Adipocyte (in vitro differentiated cells): Measurements from ENCODE around the gene VEGFA.

Source experiments
- DNase-seq: peaks from one replicate; pipeline ENCODE4 v3.0.0-alpha.2; 2015; ENCODE audit warnings: low read depth
- H3K27me3 ChIP-seq: replicated peaks from 2 replicates; pipeline ENCODE4 v1.7.0; 2013; ENCODE audit warnings: mild to moderate bottlenecking, low read length, moderate library complexity; ENCODE audit not compliant: control insufficient read depth, insufficient read depth
- H3K36me3 ChIP-seq: 2 replicates; pipeline ENCODE4 v1.7.0; 2013; ENCODE audit warnings: low read length, mild to moderate bottlenecking, moderate library complexity; ENCODE audit not compliant: control insufficient read depth, insufficient read depth, severe bottlenecking
- H3K4me1 ChIP-seq: 2 replicates; pipeline ENCODE4 v1.7.0; 2013; ENCODE audit warnings: mild to moderate bottlenecking, low read length, moderate library complexity; ENCODE audit not compliant: control insufficient read depth, insufficient read depth
- H3K4me3 ChIP-seq: 2 replicates; pipeline ENCODE4 v1.7.0; 2013; ENCODE audit warnings: mild to moderate bottlenecking, low read length, moderate library complexity
- H3K9ac ChIP-seq: 2 replicates; pipeline ENCODE4 v1.7.0; 2013; ENCODE audit warnings: mild to moderate bottlenecking, low read length, moderate library complexity
- H3K9me3 ChIP-seq: 2 replicates; pipeline ENCODE4 v1.7.0; 2013; ENCODE audit warnings: mild to moderate bottlenecking, low read length, moderate library complexity; ENCODE audit not compliant: control insufficient read depth

Gene VEGFA

DNA sequence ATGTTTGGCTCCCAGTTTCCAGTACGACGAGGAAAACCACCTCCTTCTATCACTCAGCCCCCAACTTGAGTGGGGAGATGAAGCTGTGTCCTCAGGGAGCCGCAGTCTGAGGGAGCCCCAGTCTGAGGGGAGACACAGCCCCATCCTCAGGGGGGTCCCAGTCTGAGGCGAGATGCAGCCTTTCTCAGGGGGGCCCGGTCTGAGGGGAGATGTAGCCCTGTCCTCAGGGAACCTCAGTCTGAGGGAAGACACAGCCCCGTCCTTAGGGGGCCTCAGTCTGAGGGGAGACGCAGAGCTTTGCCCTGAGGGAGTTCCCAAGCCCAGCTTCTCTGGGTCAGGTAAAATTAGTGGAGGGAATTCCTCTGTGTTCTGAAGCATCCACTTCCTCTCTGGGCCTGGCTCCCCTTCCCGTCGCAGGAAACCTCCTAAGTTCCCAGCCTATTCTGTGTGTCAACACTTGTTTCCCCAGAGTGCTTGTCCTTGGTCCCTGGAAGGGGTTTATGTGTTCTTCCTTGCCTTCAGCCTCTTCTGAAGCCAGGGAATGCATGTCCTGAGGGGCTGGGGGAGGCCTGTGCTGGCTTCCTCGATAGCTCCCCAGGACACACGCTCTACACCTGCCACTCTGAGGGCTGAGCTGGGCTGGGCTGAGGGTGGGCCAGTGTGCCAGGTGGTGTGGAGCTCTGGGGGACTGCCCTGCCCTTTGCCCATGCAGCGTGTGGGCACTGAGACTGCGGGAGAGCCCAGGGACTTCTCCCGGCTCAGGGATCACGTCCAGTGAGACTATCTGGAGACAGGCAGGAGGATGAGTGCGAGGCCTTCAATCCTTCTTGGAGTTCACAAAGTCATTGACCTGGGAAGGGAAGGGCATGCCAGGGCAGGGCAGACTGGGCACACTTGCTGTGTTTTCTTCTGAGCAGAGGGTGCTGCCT lies 55.4 kb downstream of the VEGFA start:
- no peak overlapping the region for H3K4me3 ChIP-seq
- no peaks in the 10 kb centered on the region for H3K9me3 ChIP-seq
- H3K9ac ChIP-seq = no peak overlapping the region
- peaks cover 14% of the 10 kb centered on the region for H3K27me3 ChIP-seq
- H3K4me1 ChIP-seq = peaks cover 9% of the 10 kb centered on the region
- H3K36me3 ChIP-seq = no peaks in the 10 kb centered on the region
- DNase-seq = no peak

DNA sequence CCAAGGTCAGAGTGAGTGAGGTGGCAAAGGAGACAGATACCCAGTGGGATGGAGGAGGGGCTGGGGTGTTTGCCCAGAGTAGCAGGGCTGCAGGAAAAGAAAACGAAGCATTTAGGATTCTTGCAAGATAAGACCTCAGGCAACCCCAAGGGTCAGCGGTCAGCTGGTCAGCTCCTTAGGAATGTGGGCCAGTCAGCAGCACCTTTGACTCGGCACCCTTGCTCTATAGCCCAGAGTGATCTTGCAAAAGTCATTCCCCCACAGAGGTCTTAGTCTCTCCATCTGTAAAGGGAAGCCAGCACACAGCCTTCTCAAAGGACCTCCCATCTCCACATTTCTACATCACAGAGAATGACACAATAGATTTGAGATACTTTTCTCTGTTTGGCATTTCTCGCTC lies 56.7 kb downstream of the VEGFA start:
- DNase-seq = no peak
- no peak overlapping the region for H3K4me3 ChIP-seq
- H3K4me1 ChIP-seq = peaks cover 9% of the 10 kb centered on the region
- peaks cover 20% of the 10 kb centered on the region for H3K27me3 ChIP-seq
- no peaks in the 10 kb centered on the region for H3K36me3 ChIP-seq
- no peak overlapping the region for H3K9ac ChIP-seq
- H3K9me3 ChIP-seq = no peaks in the 10 kb centered on the region

DNA sequence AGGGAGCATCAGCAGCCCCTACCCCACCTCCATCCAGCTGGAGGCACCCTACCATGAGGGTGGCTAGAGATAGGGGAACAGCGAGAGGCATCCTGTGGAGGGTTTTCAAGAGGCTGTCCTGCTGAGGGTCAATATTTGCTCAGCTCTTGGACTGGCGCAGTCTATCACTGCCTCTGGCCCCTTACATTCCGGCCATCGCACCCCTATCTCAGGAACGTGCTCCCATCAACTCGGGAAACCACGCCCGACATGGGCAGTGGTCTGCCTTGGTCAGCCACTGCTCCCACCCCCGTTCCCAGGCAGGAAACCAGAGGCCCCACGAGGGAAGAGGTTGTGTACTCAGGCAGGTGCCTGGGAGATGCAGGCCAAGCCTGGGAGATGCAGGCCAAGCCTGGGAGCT lies 57.9 kb downstream of the VEGFA start:
- no peak overlapping the region for H3K4me3 ChIP-seq
- H3K9me3 ChIP-seq = no peaks in the 10 kb centered on the region
- H3K36me3 ChIP-seq = no peaks in the 10 kb centered on the region
- DNase-seq = no peak
- no peak overlapping the region for H3K9ac ChIP-seq
- H3K4me1 ChIP-seq = peaks cover 9% of the 10 kb centered on the region
- peaks cover 14% of the 10 kb centered on the region for H3K27me3 ChIP-seq

GRCh38 chr6:43828711-43829110 lies 58.7 kb downstream of the VEGFA start:
- Histone ChIP-seq H3K4me3 (no peak overlapping the region), H3K4me1 (peaks cover 9% of the 10 kb centered on the region), H3K36me3 (no peaks in the 10 kb centered on the region), H3K27me3 (peaks cover 11% of the 10 kb centered on the region), H3K9me3 (no peaks in the 10 kb centered on the region), H3K9ac (no peak overlapping the region)
- no peak for DNase-seq

- Histone ChIP-seq H3K9ac (no peak overlapping the region), H3K4me3 (no peak overlapping the region), H3K4me1 (peaks cover 9% of the 10 kb centered on the region), H3K9me3 (no peaks in the 10 kb centered on the region), H3K27me3 (peaks cover 11% of the 10 kb centered on the region), H3K36me3 (no peaks in the 10 kb centered on the region)
- no peak for DNase-seq
Observed at GRCh38 chr6:43829470-43829869, 59.5 kb downstream of the VEGFA start.

GRCh38 chr6:43830775-43831174 lies 60.8 kb downstream of the VEGFA start:
- H3K9me3 ChIP-seq = no peaks in the 10 kb centered on the region
- H3K9ac ChIP-seq = no peak overlapping the region
- no peaks in the 10 kb centered on the region for H3K36me3 ChIP-seq
- no peak overlapping the region for H3K4me3 ChIP-seq
- peaks cover 9% of the 10 kb centered on the region for H3K27me3 ChIP-seq
- DNase-seq = no peak
- peaks cover 9% of the 10 kb centered on the region for H3K4me1 ChIP-seq

- Histone ChIP-seq H3K9ac (no peak overlapping the region), H3K27me3 (peaks cover 7% of the 10 kb centered on the region), H3K4me1 (peaks cover 9% of the 10 kb centered on the region)
Observed at GRCh38 chr6:43831191-43831590, 61.2 kb downstream of the VEGFA start.

GRCh38 chr6:43833223-43833995 lies 63.4 kb downstream of the VEGFA start:
- H3K9me3 ChIP-seq = no peaks in the 10 kb centered on the region

More at GRCh38 chr6:43831191-43831590, 61.2 kb downstream of the VEGFA start:
- no peaks in the 10 kb centered on the region for H3K36me3 ChIP-seq
- no peak overlapping the region for H3K4me3 ChIP-seq
- H3K9me3 ChIP-seq = no peaks in the 10 kb centered on the region
- DNase-seq = no peak

DNA sequence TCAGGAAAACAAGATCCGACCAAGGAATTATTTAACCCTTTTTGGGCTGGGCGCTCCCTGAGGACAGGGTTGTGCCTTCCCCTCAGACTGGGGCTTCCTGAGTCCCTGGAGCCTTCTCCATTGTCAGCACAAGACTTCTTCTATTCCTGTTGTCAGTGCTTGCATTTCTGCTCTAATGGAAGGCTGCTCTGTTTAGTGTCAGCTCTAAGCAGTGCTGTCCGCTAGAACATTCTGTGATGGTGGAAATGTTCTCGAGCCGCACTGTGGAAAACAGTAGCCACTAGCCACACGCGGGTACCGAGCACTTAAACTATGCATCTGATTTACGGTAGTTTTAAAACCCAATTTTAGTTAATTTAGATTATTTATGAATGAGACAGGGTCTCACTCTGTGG lies 64.0 kb downstream of the VEGFA start:
- H3K4me1 ChIP-seq = peaks cover 13% of the 10 kb centered on the region
- H3K9ac ChIP-seq = no peak overlapping the region
- H3K36me3 ChIP-seq = no peaks in the 10 kb centered on the region
- peaks cover 7% of the 10 kb centered on the region for H3K27me3 ChIP-seq
- DNase-seq = no peak
- no peaks in the 10 kb centered on the region for H3K9me3 ChIP-seq
- H3K4me3 ChIP-seq = no peak overlapping the region

More at GRCh38 chr6:43833223-43833995, 63.4 kb downstream of the VEGFA start:
- DNase-seq = no peak
- Histone ChIP-seq H3K27me3 (peaks cover 7% of the 10 kb centered on the region), H3K9ac (no peak overlapping the region), H3K4me1 (peaks cover 7% of the 10 kb centered on the region), H3K36me3 (no peaks in the 10 kb centered on the region), H3K4me3 (no peak overlapping the region)

DNA sequence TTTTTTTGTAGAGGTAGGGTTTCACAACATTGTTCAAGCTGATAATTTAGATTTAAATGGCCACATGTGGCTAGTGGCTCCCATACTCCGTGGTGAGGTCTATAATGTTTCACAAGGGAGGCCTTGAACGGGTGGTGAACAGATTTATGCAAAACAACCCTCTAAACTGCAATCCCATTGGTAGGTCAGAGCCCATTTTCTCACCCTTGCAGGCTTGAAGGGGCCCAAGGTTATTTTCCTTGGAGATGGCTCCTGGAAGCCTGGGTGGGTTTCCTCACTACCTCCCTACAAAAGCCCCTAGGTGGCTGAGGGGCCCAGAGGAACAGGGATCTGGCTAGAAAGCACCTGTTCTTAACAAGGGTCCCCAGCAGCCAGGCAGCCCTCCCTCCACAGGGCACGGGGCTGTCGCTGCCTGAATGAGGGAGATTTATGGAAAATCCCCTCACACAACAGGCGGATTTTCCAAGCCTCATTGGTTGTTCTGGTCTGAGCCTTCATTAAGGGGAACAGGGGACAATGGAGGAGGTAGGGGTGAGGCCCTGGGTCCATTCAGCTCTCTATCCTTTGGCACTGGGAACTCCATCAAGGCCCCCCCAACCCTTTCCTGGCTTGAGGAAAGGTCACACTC lies 64.6 kb downstream of the VEGFA start:
- Histone ChIP-seq H3K9me3 (no peaks in the 10 kb centered on the region), H3K9ac (no peak overlapping the region), H3K4me1 (peaks cover 13% of the 10 kb centered on the region), H3K4me3 (no peak overlapping the region), H3K27me3 (peaks cover 7% of the 10 kb centered on the region), H3K36me3 (no peaks in the 10 kb centered on the region)
- no peak for DNase-seq

DNA sequence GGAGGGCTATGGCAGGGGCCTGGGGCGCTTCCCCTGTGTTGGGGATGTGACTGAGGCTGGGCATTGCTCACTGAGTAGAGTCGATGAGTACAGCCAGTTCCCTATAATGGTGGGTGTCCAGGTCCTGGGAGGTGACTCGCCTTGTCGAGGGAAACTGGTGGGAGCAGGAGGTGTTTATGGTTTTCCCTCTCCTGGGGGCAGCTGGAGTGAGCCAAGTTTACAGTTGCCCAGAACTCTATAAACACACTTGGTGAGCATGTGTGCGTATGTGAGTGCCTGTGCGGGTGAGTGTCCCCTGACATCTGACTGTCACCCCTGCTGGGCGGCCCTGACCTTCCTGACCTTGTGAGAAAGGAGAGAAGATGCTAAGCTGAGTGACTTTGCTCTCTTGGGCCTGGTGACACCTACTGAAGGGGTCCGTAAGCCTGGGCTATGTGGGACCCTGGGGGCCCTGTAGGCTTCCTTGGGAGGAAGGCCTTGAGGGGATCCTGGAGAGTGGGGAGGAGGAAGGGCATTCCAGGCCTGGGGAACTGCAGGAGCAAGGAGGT lies 65.9 kb downstream of the VEGFA start:
- Histone ChIP-seq H3K27me3 (peaks cover 7% of the 10 kb centered on the region), H3K36me3 (no peaks in the 10 kb centered on the region), H3K4me1 (peaks cover 13% of the 10 kb centered on the region), H3K9ac (no peak overlapping the region), H3K4me3 (no peak overlapping the region), H3K9me3 (no peaks in the 10 kb centered on the region)
- DNase-seq = no peak
